Endothelial cell of hepatic sinusoid (primary cell): ENCODE data around the gene COBL.

ENCODE experiments used
- in situ Hi-C: cut with HindIII; loops from 2 replicates; pipeline ENCODE4 v1.10.0; 2017; ENCODE audit warnings: low sequenced_read_pairs

The COBL gene

GRCh38 chr7:51279391-51280023 lies 37.1 kb downstream of the COBL start:
- in situ Hi-C loops = no loop called here

- in situ Hi-C loops = no loop called here
Measured at GRCh38 chr7:51278797-51279196, 37.8 kb downstream of the COBL start.

GRCh38 chr7:51276967-51277366 lies 39.6 kb downstream of the COBL start:
- in situ Hi-C loops = no loop called here

- in situ Hi-C loops = no loop called here
Measured at GRCh38 chr7:51276091-51276605, 40.5 kb downstream of the COBL start.

GRCh38 chr7:51275532-51275931 lies 41.1 kb downstream of the COBL start:
- in situ Hi-C loops = no loop called here

GRCh38 chr7:51274955-51275354 lies 41.7 kb downstream of the COBL start:
- in situ Hi-C loops = no loop called here

GRCh38 chr7:51274001-51274400 lies 42.6 kb downstream of the COBL start:
- in situ Hi-C loops = no loop called here

GRCh38 chr7:51273360-51273759 lies 43.2 kb downstream of the COBL start:
- in situ Hi-C loops = no loop called here

GRCh38 chr7:51270965-51271364 lies 45.6 kb downstream of the COBL start:
- in situ Hi-C loops = no loop called here

- in situ Hi-C loops = no loop called here
Measured at GRCh38 chr7:51269911-51270310, 46.7 kb downstream of the COBL start.

- in situ Hi-C loops = no loop called here
Measured at GRCh38 chr7:51269321-51269720, 47.3 kb downstream of the COBL start.

- in situ Hi-C loops = no loop called here
Measured at GRCh38 chr7:51268859-51269258, 47.8 kb downstream of the COBL start.

- in situ Hi-C loops = no loop called here
Measured at GRCh38 chr7:51267169-51267568, 49.4 kb downstream of the COBL start.

GRCh38 chr7:51265066-51265907 lies 51.3 kb downstream of the COBL start:
- in situ Hi-C loops = no loop called here

- in situ Hi-C loops = no loop called here
Measured at GRCh38 chr7:51263631-51264484, 52.8 kb downstream of the COBL start.

- in situ Hi-C loops = no loop called here
Measured at GRCh38 chr7:51262796-51263531, 53.6 kb downstream of the COBL start.

GRCh38 chr7:51261950-51262795 lies 54.4 kb downstream of the COBL start:
- in situ Hi-C loops = no loop called here

- in situ Hi-C loops = no loop called here
Measured at GRCh38 chr7:51261117-51261835, 55.3 kb downstream of the COBL start.

GRCh38 chr7:51260516-51260915 lies 56.1 kb downstream of the COBL start:
- in situ Hi-C loops = no loop called here
